Measurements from ENCODE around the gene GCLM.

DNA sequence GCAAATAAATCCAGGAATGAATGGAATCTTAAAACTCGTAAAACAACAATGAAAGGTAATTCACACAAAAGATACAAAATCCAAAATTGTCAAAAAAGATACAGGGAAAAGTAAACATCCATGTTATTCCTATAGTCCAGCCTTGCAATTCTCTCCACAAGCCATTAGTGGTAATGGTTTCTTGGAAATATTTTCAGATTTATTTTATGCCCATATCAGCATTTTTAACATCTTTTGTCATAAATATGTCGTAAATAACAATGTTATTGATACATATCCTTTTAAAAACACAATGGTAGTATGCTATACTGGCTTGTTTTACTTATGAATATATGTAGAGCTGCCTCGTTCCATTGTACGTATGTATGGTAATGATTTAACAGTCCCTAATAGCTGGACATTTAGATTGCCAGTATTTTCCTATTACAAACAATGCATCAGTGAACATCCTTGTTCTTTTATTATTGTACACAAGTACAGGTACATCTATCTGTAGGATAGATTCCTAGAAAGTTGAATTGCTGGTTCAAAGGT is 60.8 kb downstream of the GCLM start:
- TF ChIP-seq, protein P1, sequence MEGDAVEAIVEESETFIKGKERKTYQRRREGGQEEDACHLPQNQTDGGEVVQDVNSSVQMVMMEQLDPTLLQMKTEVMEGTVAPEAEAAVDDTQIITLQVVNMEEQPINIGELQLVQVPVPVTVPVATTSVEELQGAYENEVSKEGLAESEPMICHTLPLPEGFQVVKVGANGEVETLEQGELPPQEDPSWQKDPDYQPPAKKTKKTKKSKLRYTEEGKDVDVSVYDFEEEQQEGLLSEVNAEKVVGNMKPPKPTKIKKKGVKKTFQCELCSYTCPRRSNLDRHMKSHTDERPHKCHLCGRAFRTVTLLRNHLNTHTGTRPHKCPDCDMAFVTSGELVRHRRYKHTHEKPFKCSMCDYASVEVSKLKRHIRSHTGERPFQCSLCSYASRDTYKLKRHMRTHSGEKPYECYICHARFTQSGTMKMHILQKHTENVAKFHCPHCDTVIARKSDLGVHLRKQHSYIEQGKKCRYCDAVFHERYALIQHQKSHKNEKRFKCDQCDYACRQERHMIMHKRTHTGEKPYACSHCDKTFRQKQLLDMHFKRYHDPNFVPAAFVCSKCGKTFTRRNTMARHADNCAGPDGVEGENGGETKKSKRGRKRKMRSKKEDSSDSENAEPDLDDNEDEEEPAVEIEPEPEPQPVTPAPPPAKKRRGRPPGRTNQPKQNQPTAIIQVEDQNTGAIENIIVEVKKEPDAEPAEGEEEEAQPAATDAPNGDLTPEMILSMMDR (conservative IDR thresholded peaks at IDR 0.05; ENCODE audit: low read depth, low read length): no peak
- TF ChIP-seq POLR2A (IDR thresholded peaks at IDR 0.05; ENCODE audit: low read depth, low read length) (no peak), RCOR1 (IDR thresholded peaks at IDR 0.05; ENCODE audit: insufficient replicate concordance, low read length) (no peak), RFX5 (IDR thresholded peaks at IDR 0.05; ENCODE audit: low read depth, low read length) (no peak), SMC3 (IDR thresholded peaks at IDR 0.05; ENCODE audit: low read depth, low read length) (no peak), RAD21 (IDR thresholded peaks at IDR 0.05; ENCODE audit: low read length) (no peak), CEBPB (IDR thresholded peaks at IDR 0.05; ENCODE audit: low read depth, low read length) (no peak), BHLHE40 (IDR thresholded peaks at IDR 0.05; ENCODE audit: low read depth, low read length) (no peak), USF2 (IDR thresholded peaks at IDR 0.05; ENCODE audit: low read depth, low read length) (no peak), NFE2L2 (IDR thresholded peaks at IDR 0.05; ENCODE audit: low read depth, low read length) (no peak), MAZ (IDR thresholded peaks at IDR 0.05; ENCODE audit: borderline replicate concordance, low read depth, low read length) (no peak), MXI1 (IDR thresholded peaks at IDR 0.05; ENCODE audit: borderline replicate concordance, low read depth, low read length) (no peak)
- TF ChIP-seq, protein P2, sequence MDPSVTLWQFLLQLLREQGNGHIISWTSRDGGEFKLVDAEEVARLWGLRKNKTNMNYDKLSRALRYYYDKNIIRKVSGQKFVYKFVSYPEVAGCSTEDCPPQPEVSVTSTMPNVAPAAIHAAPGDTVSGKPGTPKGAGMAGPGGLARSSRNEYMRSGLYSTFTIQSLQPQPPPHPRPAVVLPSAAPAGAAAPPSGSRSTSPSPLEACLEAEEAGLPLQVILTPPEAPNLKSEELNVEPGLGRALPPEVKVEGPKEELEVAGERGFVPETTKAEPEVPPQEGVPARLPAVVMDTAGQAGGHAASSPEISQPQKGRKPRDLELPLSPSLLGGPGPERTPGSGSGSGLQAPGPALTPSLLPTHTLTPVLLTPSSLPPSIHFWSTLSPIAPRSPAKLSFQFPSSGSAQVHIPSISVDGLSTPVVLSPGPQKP (IDR thresholded peaks at IDR 0.05; ENCODE audit: borderline replicate concordance, low read depth, low read length): no peak
